Stimulated activated CD8-positive, alpha-beta memory T cell treated with anti-CD3 and anti-CD28 coated beads, Interleukin-4, amount 100 ng/mL, for 24 hours (primary cell): Measurements from ENCODE around the gene GLIPR1L2.

ENCODE experiments used
- DNase-seq: peaks from one replicate; pipeline ENCODE4 v3.0.0-alpha.2; 2020; ENCODE audit warnings: low read depth

The GLIPR1L2 gene

GRCh38 chr12:75478116-75478794 lies 87.4 kb downstream of the GLIPR1L2 start:
- DNase-seq = no peak

- DNase-seq = no peak
Observed at GRCh38 chr12:75479963-75480461, 89.1 kb downstream of the GLIPR1L2 start.

- peak; percentile 53 for DNase-seq
Observed at GRCh38 chr12:75480469-75480949, 89.6 kb downstream of the GLIPR1L2 start, which contains the start of gene GLIPR1. Gene GLIPR1 (plus strand): TSS chr12:75480755. CDS start chr12:75480881, 126 bp downstream.

- no peak for DNase-seq
Observed at GRCh38 chr12:75481013-75481705, 90.3 kb downstream of the GLIPR1L2 start.

GRCh38 chr12:75481774-75482173 lies 90.9 kb downstream of the GLIPR1L2 start:
- DNase-seq = no peak
